HL-60 (cell line): ENCODE results near the gene ATP6V1F.

Experiments used
- DNase-seq, 2 experiments: peaks; one replicate each; pipeline ENCODE4 v3.0.0-alpha.2; 2010 to 2020; ENCODE audit warnings: low read depth in 1 of 2, low spot score in 1 of 2
- H3K27ac ChIP-seq: fragments of 250-450 bp; sonication (Bioruptor Pico); replicated peaks from 2 replicates; pipeline ENCODE4 v1.5.1; 2020; ENCODE audit warnings: mild to moderate bottlenecking, moderate library complexity
- H3K27me3 ChIP-seq: fragments of 250-450 bp; sonication (Bioruptor Pico); 2 replicates; pipeline ENCODE4 v1.5.1; 2021; ENCODE audit warnings: mild to moderate bottlenecking, moderate library complexity; ENCODE audit not compliant: insufficient read depth, poor library complexity, severe bottlenecking
- H3K4me3 ChIP-seq: replicated peaks from 2 replicates; pipeline ENCODE4 v1.5.1; 2011; ENCODE audit warnings: mild to moderate bottlenecking, control low read depth, low read length; ENCODE audit not compliant: insufficient read depth
- GABPA ChIP-seq: IDR thresholded peaks from 2 replicates; pipeline ENCODE4 v1.6.1; 2012; ENCODE audit warnings: low read depth
- POLR2AphosphoS5 ChIP-seq: IDR thresholded peaks from 2 replicates; pipeline ENCODE4 v1.6.1; 2012; ENCODE audit warnings: low read depth
- SPI1 ChIP-seq: IDR thresholded peaks from 2 replicates; pipeline ENCODE4 v1.6.1; 2012; ENCODE audit warnings: low read depth, mild to moderate bottlenecking, borderline replicate concordance
- TF ChIP-seq, protein P1 (sequence below): IDR thresholded peaks from 2 replicates; pipeline ENCODE4 v1.6.1; 2012; ENCODE audit warnings: low read depth; ENCODE audit not compliant: insufficient replicate concordance
- TF ChIP-seq, protein P2 (sequence below): IDR thresholded peaks from one replicate; pipeline ENCODE4 v1.5.1; 2011; ENCODE audit warnings: low read length, control low read depth, inconsistent platforms; ENCODE audit not compliant: insufficient read depth

ATP6V1F gene

DNA sequence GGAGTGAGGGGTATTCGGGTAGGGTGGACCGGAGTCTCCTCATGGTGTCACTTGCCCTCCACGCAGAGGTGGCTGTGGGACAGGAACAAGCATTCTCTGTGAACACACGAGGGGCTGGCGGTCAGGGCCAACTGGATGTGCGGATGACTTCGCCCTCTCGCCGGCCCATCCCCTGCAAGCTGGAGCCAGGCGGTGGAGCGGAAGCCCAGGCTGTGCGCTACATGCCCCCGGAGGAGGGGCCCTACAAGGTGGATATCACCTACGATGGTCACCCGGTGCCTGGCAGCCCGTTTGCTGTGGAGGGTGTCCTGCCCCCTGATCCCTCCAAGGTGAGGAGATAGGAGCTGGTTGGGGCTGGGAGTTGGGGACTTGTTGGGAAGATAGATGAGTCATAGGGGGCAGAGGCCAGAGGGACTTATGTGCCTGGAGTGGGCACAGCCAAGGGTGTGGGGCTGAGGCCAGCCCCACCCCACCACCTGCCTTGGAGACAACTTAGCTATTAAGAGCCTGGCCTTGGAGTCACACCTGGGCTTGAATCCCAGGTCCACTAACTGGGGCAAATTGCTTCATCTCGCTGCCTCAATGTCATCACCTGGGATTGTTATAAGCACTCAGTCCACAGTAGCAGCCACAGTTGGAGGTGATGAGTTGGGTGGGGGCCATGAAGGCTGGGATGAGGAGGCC lies 18.6 kb upstream of the ATP6V1F start:
- H3K27ac ChIP-seq, result no peak overlapping the region
- H3K4me3 ChIP-seq, result no peak overlapping the region
- H3K27me3 ChIP-seq, result no peaks in the 10 kb centered on the region
- TF ChIP-seq, protein P1, sequence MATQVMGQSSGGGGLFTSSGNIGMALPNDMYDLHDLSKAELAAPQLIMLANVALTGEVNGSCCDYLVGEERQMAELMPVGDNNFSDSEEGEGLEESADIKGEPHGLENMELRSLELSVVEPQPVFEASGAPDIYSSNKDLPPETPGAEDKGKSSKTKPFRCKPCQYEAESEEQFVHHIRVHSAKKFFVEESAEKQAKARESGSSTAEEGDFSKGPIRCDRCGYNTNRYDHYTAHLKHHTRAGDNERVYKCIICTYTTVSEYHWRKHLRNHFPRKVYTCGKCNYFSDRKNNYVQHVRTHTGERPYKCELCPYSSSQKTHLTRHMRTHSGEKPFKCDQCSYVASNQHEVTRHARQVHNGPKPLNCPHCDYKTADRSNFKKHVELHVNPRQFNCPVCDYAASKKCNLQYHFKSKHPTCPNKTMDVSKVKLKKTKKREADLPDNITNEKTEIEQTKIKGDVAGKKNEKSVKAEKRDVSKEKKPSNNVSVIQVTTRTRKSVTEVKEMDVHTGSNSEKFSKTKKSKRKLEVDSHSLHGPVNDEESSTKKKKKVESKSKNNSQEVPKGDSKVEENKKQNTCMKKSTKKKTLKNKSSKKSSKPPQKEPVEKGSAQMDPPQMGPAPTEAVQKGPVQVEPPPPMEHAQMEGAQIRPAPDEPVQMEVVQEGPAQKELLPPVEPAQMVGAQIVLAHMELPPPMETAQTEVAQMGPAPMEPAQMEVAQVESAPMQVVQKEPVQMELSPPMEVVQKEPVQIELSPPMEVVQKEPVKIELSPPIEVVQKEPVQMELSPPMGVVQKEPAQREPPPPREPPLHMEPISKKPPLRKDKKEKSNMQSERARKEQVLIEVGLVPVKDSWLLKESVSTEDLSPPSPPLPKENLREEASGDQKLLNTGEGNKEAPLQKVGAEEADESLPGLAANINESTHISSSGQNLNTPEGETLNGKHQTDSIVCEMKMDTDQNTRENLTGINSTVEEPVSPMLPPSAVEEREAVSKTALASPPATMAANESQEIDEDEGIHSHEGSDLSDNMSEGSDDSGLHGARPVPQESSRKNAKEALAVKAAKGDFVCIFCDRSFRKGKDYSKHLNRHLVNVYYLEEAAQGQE, result no peak
- TF ChIP-seq POLR2AphosphoS5, result no peak
- no peak for TF ChIP-seq GABPA
- TF ChIP-seq, protein P2, sequence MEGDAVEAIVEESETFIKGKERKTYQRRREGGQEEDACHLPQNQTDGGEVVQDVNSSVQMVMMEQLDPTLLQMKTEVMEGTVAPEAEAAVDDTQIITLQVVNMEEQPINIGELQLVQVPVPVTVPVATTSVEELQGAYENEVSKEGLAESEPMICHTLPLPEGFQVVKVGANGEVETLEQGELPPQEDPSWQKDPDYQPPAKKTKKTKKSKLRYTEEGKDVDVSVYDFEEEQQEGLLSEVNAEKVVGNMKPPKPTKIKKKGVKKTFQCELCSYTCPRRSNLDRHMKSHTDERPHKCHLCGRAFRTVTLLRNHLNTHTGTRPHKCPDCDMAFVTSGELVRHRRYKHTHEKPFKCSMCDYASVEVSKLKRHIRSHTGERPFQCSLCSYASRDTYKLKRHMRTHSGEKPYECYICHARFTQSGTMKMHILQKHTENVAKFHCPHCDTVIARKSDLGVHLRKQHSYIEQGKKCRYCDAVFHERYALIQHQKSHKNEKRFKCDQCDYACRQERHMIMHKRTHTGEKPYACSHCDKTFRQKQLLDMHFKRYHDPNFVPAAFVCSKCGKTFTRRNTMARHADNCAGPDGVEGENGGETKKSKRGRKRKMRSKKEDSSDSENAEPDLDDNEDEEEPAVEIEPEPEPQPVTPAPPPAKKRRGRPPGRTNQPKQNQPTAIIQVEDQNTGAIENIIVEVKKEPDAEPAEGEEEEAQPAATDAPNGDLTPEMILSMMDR, result no peak
- no peak for TF ChIP-seq SPI1
- no peak for DNase-seq

DNA sequence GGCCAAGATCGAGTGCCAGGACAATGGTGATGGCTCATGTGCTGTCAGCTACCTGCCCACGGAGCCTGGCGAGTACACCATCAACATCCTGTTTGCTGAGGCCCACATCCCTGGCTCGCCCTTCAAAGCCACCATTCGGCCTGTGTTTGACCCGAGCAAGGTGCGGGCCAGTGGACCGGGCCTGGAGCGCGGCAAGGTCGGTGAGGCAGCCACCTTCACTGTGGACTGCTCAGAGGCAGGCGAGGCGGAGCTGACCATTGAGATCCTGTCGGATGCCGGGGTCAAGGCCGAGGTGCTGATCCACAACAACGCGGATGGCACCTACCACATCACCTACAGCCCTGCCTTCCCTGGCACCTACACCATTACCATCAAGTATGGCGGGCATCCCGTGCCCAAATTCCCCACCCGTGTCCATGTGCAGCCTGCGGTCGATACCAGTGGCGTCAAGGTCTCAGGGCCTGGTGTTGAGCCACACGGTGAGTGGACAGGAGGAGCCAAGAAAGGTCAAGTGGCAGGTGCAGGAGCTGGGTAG lies 17.8 kb upstream of the ATP6V1F start:
- DNase-seq, result no peak
- Histone ChIP-seq H3K27ac (no peak overlapping the region), H3K4me3 (no peak overlapping the region), H3K27me3 (no peaks in the 10 kb centered on the region)
- TF ChIP-seq, protein P2, result no peak
- TF ChIP-seq POLR2AphosphoS5, result no peak

DNA sequence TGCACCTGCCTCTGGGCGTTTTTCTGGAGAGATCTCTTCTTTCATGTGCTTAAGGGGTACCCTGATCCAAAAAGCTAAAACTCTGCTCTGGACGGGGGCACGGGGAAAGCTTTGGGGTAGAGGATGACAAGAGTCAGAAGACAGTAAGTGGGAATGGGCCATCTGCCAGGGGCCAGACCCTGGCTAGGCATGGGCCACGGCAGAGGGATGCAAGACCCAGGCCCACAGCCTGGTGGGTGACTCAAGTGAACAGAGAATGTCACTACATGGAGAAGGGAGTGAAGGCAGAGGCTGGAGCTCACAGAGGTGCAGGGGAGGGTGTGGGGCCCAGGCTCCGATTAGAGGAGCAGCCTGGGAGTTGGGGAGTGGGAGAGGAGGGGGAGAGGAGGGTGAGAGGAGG lies 17.2 kb upstream of the ATP6V1F start:
- no peaks in the 10 kb centered on the region for H3K27me3 ChIP-seq
- H3K27ac ChIP-seq, result no peak overlapping the region
- H3K4me3 ChIP-seq, result no peak overlapping the region
- no peak for TF ChIP-seq SPI1
- TF ChIP-seq, protein P1, result no peak
- TF ChIP-seq, protein P2, result no peak
- TF ChIP-seq POLR2AphosphoS5, result no peak
- TF ChIP-seq GABPA, result no peak
- DNase-seq, result no peak

DNA sequence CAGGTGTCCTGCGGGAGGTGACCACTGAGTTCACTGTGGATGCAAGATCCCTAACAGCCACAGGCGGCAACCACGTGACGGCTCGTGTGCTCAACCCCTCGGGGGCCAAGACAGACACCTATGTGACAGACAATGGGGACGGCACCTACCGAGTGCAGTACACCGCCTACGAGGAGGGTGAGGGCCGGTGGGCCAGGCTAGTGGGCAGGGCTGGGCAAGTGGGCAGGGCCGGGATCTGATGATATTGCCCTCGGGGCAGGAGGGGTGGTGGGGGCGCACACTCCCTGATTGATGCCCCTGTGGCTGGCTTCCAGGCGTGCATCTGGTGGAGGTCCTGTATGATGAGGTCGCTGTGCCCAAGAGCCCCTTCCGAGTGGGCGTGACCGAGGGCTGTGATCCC lies 16.7 kb upstream of the ATP6V1F start:
- H3K4me3 ChIP-seq, result no peak overlapping the region
- no peak for DNase-seq
- H3K27ac ChIP-seq, result no peak overlapping the region
- H3K27me3 ChIP-seq, result no peaks in the 10 kb centered on the region
- TF ChIP-seq, protein P1, result no peak
- TF ChIP-seq POLR2AphosphoS5, result no peak
- TF ChIP-seq SPI1, result no peak
- no peak for TF ChIP-seq GABPA
